Effector CD8-positive, alpha-beta T cell (primary cell): ENCODE measurements around the gene SEC62.

Experiments used
- DNase-seq: peaks from one replicate; lab custom pipeline; 2025; lab: John Stamatoyannopoulos, UW

The SEC62 gene

GRCh38 chr3:169966951-169967915 lies 626 bp downstream of the SEC62 start:
- peak; percentile 14 for DNase-seq

- DNase-seq = no peak
Measured at GRCh38 chr3:169968224-169968885, 1.7 kb downstream of the SEC62 start.

- no peak for DNase-seq
Measured at GRCh38 chr3:169969174-169970095, 2.8 kb downstream of the SEC62 start.

GRCh38 chr3:169970847-169971246 lies 4.2 kb downstream of the SEC62 start:
- DNase-seq = no peak

GRCh38 chr3:169971522-169971921 lies 4.9 kb downstream of the SEC62 start:
- no peak for DNase-seq

GRCh38 chr3:169980055-169980454 lies 13.4 kb downstream of the SEC62 start:
- no peak for DNase-seq

GRCh38 chr3:169984292-169984691 lies 17.7 kb downstream of the SEC62 start:
- no peak for DNase-seq

- DNase-seq = no peak
Measured at GRCh38 chr3:169990431-169990830, 23.8 kb downstream of the SEC62 start.

GRCh38 chr3:169992156-169992555 lies 25.5 kb downstream of the SEC62 start:
- DNase-seq = no peak

- no peak for DNase-seq
Measured at GRCh38 chr3:169992781-169993180, 26.2 kb downstream of the SEC62 start.

GRCh38 chr3:169993761-169994160 lies 27.2 kb downstream of the SEC62 start:
- DNase-seq = no peak

GRCh38 chr3:169996063-169996462 lies 29.5 kb downstream of the SEC62 start:
- no peak for DNase-seq

GRCh38 chr3:169998668-169999131 lies 32.1 kb downstream of the SEC62 start:
- no peak for DNase-seq

GRCh38 chr3:169999433-169999832 lies 32.8 kb downstream of the SEC62 start:
- DNase-seq = no peak

GRCh38 chr3:170000051-170000450 lies 33.4 kb downstream of the SEC62 start:
- DNase-seq = no peak

- DNase-seq = no peak
Measured at GRCh38 chr3:170002231-170002630, 35.6 kb downstream of the SEC62 start.

- DNase-seq = no peak
Measured at GRCh38 chr3:170002879-170003278, 36.3 kb downstream of the SEC62 start.

GRCh38 chr3:170003881-170004356 lies 37.3 kb downstream of the SEC62 start:
- DNase-seq = no peak

- DNase-seq = no peak
Measured at GRCh38 chr3:170007031-170007663, 40.5 kb downstream of the SEC62 start.

- DNase-seq = no peak
Measured at GRCh38 chr3:170010498-170010897, 43.9 kb downstream of the SEC62 start.

GRCh38 chr3:170012683-170013400 lies 46.2 kb downstream of the SEC62 start:
- no peak for DNase-seq
